Adrenal gland (tissue), 5 donors: ENCODE measurements around the gene HNRNPH1.

ENCODE experiments used
- CTCF ChIP-seq, 6 experiments: fragments of 450-650 bp in 4 of 6; fragments of 200-600 bp in 2 of 6; sonication (generic) in 1 of 6; IDR thresholded peaks; 1 replicate in 5 of 6; 2 replicates in 1 of 6; pipeline versions ENCODE4 v1.5.1 to v1.8.0; 2016 to 2021; ENCODE audit warnings: antibody characterized with exemption in 6 of 6, mild to moderate bottlenecking in 2 of 6, moderate library complexity in 1 of 6
- POLR2A ChIP-seq, 2 donors: fragments of 450-650 bp; IDR thresholded peaks; one replicate each; pipeline ENCODE4 v1.6.1; 2017; ENCODE audit warnings: antibody characterized with exemption in 2 of 2, mild to moderate bottlenecking in 2 of 2, moderate library complexity in 1 of 2
- donor health status: DM: no; HTN: no; CAD: no.

DNA sequence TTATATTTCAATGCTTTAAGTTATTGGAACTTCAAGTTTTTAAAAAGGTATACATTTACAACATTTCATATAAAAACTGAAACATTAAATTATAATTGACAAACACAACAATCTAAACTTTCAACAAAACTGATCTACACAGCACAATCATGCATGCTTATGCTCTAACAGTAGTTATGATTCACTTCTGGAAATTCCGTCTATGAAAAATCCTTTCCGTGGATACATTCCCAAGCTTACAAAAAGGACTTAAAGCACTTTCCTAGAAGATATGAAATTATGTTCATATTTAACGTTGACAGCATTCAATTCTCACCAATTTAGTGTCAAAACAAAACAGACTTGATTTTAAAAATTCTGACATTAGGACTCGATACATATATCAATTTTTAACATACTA is 3.7 kb downstream of the HNRNPH1 start:
- TF ChIP-seq CTCF (IDR thresholded peaks at IDR 0.05) (no peak), POLR2A (IDR thresholded peaks at IDR 0.05) (no peak)
